ENCODE data around the gene A3GALT2. TPM values are rescaled to one million over a fixed set of nuclear protein-coding genes. Genes with fewer than 3 reads are reported as not detected.
A peak's percentile ranks its signal among the peaks of the same experiment; 100 is the strongest.

The A3GALT2 gene
- total RNA-seq, 2 donors from 2014 or later = not detected

DNA sequence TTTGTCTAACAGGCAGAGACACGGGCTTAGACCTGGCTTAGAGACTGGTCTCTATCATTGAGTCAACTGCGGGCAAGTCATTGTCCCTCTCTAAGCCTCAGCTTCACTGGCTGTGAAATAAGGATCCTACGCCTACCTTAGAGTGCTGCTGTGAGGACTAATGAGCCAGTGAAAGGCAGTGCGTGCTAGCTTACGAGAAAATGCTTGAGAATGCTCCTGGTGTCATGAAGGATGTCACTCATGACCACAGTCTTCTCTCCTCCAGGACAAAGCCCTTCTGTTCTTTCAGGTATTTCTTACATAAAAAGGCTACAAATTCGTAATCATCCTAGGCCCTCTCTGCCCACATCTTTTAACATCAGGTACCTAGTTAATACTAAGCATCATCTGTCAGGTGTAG is 16.5 kb upstream of the A3GALT2 start:
- Histone ChIP-seq H3K9me3 (no peaks in the 10 kb centered on the region), H3K4me1 (peaks cover 20% of the 10 kb centered on the region), H3K4me3 (no peak overlapping the region), H3K27ac (no peak overlapping the region), H3K36me3 (no peaks in the 10 kb centered on the region), H3K27me3 (no peaks in the 10 kb centered on the region), H3K9ac (ENCODE audit: low read depth in 2 of 2, low read length in 2 of 2) (no peak overlapping the region)
- TF ChIP-seq, protein P1, sequence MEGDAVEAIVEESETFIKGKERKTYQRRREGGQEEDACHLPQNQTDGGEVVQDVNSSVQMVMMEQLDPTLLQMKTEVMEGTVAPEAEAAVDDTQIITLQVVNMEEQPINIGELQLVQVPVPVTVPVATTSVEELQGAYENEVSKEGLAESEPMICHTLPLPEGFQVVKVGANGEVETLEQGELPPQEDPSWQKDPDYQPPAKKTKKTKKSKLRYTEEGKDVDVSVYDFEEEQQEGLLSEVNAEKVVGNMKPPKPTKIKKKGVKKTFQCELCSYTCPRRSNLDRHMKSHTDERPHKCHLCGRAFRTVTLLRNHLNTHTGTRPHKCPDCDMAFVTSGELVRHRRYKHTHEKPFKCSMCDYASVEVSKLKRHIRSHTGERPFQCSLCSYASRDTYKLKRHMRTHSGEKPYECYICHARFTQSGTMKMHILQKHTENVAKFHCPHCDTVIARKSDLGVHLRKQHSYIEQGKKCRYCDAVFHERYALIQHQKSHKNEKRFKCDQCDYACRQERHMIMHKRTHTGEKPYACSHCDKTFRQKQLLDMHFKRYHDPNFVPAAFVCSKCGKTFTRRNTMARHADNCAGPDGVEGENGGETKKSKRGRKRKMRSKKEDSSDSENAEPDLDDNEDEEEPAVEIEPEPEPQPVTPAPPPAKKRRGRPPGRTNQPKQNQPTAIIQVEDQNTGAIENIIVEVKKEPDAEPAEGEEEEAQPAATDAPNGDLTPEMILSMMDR (IDR thresholded peaks at IDR 0.05) = no peak
- DNase-seq = no peak
- intact Hi-C loops (cut with DNase I) = no loop called here

DNA sequence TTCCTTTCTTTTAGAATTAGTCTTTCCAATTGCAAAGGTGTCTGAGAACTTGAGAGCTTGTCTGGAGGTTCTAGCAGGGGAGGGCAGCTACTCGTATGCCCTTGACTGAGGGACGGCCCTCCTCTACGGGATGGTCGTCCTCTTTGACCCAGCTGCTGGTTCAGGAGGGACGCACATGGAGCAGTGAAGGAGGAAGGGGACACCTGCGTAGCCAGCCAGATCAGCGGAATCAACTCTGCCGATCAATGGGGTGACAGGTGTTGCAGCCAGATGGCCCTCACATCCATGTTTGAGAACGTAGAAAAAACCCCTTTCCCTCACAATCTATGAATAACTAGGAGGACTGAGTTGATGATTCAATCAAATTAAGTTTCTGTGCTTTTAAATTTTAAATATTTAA is 15.7 kb upstream of the A3GALT2 start:
- TF ChIP-seq, protein P1 (IDR thresholded peaks at IDR 0.05) = no peak
- Histone ChIP-seq H3K9ac (ENCODE audit: low read depth in 2 of 2, low read length in 2 of 2) (no peak overlapping the region), H3K27ac (no peak overlapping the region), H3K9me3 (no peaks in the 10 kb centered on the region), H3K4me1 (peaks cover 12% of the 10 kb centered on the region), H3K36me3 (no peaks in the 10 kb centered on the region), H3K4me3 (no peak overlapping the region), H3K27me3 (no peaks in the 10 kb centered on the region)
- intact Hi-C loops (cut with DNase I) = no loop called here
- DNase-seq = no peak

DNA sequence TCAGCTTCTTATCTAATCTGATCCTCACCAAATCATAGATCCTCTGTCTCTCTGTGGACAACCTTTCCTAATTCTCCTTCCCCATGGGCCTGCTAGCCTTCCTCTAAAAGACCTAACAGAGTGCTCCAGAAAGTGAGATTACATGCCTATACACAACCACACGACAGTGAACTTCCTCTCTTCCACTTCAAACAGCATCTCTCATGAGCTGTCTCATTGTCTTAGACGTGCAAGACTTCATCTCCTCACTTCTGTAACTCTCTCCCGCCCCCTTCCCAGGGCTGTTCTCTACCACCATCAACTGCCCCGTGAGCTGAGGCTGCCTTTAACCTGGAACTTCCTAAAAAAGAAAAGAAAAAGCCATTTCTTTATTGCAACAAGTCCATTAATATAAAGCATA is 14.1 kb upstream of the A3GALT2 start:
- Histone ChIP-seq H3K4me3 (no peak overlapping the region), H3K9ac (ENCODE audit: low read depth in 2 of 2, low read length in 2 of 2) (peak overlapping the region in 1 of 2 donors; percentile 29), H3K27ac (peak overlapping the region; percentile 11), H3K27me3 (no peaks in the 10 kb centered on the region), H3K36me3 (peaks cover 7% of the 10 kb centered on the region), H3K9me3 (no peaks in the 10 kb centered on the region), H3K4me1 (peaks cover 9% of the 10 kb centered on the region)
- DNase-seq = no peak
- intact Hi-C loops (cut with DNase I) = no loop called here
- TF ChIP-seq, protein P1 (IDR thresholded peaks at IDR 0.05) = no peak

DNA sequence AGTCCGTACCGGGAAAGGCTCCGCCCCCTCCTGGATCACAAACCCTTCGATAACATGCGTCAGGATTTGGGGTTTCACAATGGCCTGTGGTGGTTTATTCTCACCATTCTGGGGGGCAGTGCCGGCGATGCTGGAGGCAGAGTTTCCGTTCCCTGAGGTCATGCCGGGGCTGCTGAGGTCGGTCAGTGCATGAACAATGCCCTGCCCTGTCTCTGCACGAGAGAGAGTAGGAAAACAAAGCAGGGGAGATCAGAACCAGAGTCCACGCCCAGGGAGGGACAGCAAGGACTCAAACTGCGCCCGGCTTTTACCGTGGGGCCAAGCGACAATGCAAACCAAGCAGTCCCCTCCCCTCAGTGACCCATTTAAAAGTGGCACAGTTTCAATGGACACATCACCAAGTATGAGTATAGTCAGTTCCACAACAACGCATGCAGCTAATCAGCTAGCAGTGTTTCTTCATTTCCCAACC is 13.2 kb upstream of the A3GALT2 start:
- intact Hi-C loops (cut with DNase I) = no loop called here
- no peak for DNase-seq
- Histone ChIP-seq H3K4me3 (no peak overlapping the region), H3K27me3 (no peaks in the 10 kb centered on the region), H3K9ac (ENCODE audit: low read depth in 2 of 2, low read length in 2 of 2) (peak overlapping the region in 1 of 2 donors; percentile 29), H3K9me3 (no peaks in the 10 kb centered on the region), H3K27ac (peak overlapping the region; percentile 11), H3K36me3 (peaks cover 13% of the 10 kb centered on the region), H3K4me1 (peaks cover 5% of the 10 kb centered on the region)
- TF ChIP-seq, protein P1 (IDR thresholded peaks at IDR 0.05) = no peak

DNA sequence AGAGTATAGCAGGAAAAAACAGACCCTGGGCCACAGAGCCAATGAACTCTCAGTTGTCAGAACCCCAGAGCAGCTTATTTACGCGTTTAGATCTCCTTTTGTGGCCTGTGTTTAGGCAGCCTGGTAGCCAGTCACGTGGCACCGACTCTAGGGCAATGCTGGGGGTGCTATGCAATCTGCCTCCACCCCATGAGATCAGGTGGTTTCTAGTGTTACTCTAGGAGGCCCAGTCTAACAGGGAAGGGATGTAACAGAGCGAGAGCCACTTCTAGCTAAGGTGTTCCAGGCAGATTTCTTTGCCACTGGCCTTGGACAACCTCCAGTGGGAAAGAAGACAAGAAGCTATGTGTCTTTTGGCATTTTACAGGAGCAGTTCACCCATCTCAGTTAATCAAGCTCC is 12.0 kb upstream of the A3GALT2 start:
- H3K4me1 ChIP-seq = peaks cover 5% of the 10 kb centered on the region
- no peaks in the 10 kb centered on the region for H3K9me3 ChIP-seq
- H3K27me3 ChIP-seq = no peaks in the 10 kb centered on the region
- TF ChIP-seq, protein P1 (IDR thresholded peaks at IDR 0.05) = no peak
- H3K36me3 ChIP-seq = peaks cover 13% of the 10 kb centered on the region
- no peak overlapping the region for H3K9ac ChIP-seq (ENCODE audit: low read depth in 2 of 2, low read length in 2 of 2)
- DNase-seq = no peak
- H3K4me3 ChIP-seq = no peak overlapping the region
- intact Hi-C loops (cut with DNase I) = no loop called here
- no peak overlapping the region for H3K27ac ChIP-seq

Data from colonic mucosa (tissue), 4 donors.